Measurements from ENCODE around the gene NEURL1B.
"Not testable (repeated sequence)": the region's sequence is repeated elsewhere in the genome, so short reads cannot be mapped to it uniquely, and the experiment has no call there.

The NEURL1B gene

DNA sequence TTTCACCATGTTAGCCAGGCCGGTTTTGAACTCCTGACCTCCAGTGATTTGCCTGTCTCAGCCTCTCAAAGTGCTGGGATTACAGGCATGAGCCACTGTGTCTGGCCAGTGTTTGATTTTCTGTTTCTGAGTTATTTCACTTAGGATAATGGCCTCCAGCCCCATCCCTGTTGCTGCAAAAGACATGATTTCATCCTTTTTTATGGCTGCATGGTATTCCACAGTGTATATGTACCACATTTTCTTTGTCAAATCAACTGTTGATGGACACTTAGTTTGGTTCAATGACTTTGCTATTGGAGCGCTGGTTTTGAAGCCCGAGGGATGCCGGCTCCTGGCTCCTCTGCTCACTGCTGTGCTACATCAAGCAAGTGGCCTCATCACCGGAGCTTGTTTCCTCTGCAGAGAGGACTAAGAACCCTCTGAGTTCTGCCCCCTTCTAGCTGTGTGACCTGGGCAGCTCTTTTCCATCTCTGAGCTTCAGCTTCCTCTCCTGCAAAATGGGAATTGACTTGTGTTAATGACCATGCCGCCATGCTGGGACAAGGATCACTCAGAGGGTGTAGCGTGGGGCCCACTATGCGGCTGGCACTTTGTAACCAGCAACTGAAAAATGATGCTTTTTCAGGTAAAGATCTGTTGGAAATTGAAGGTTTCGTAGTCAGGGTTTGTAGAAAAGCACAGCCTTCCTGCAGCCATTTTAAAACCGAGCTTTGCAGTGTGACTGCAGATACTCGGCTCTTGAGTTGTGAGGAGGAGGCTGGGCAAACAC is 4.6 kb upstream of the NEURL1B start:
- DNase-seq = no peak

DNA sequence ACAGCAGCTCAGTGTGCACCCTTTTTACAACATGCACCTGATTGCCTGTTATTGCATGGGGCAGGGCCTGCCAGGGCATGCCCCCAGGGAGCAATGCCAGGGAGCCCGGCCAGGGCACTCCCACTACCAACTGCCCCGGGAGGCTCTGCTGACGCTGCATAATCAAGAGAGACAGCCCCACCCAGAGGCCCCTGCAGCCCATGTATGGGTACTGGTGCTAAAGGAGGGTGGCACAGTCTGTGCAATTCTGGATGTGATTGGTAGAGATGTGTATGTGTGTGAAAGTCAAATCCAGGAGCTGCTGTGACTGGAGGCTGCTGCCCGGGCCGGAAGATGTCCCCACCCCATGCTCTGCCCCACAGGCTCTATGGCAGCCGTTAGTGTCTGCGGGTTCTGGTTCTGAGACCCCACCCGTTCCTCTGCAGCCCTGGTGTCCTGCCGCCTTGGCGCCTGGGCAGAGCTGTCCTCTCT is 3.9 kb upstream of the NEURL1B start:
- DNase-seq = no peak

DNA sequence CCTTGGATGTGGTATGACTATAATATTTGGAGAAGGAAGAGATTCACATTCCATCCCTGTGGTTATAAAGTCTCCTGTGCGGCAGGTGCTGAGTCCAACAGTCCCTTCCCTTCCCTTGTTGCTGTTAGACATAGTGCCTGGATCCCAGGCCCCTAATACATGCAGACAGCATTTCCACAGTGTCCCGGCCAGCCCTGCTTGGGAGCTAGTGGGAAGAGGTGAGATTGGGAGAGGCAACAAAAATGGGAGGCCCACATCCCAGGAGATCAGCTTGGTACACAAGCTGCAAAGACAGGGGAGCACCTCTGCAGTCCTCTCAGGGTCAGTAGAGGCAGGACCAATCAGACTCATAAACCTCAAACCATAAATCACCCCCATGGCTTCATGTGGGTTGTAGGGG is 3.3 kb upstream of the NEURL1B start:
- no peak for DNase-seq

DNA sequence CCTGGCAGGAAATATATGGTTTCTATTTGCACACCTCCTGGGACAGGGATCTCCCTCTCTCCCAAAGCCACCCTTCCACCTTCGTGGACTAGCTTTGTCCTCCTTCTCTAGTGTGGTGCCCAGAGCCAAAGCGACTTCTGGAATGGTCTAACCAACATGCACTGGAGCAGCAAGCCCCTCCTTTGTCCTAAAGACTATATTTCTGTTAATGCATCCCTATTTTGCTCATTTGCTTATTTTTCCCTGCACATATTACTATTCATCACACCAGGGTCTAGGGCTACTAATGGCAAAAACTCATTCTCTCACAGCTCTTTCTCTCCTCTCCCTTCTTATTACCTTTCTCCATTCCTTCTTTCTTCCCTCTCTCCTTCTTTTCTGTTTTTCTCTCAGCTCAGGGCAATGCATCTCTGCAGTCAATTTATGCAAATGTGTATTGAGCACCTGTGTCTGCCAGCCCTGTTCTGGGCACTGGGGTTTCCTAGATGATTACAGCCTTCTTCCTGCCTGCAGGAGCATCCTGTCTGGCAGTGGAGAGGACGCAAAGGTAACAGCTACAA is 2.8 kb upstream of the NEURL1B start:
- no peak for DNase-seq

DNA sequence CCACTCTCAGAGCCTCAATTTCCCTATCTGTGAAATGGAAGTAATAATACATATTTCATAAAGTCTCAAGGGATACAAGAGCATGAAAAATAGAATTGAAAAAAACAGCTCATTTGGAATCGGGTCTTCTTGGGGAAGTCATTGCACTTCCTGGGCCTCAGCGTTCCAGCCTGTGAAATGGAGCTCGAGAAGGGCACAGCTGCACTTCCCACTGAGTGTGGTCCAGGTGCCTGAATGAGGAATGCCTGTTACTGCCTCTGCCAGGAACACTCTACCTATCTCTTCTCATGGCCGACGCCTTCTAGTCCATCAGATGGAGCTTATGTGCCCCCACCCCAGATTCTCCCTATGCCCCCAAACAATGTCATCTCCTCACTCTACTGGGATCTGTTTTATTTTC is 924 bp upstream of the NEURL1B start:
- no peak for DNase-seq

DNA sequence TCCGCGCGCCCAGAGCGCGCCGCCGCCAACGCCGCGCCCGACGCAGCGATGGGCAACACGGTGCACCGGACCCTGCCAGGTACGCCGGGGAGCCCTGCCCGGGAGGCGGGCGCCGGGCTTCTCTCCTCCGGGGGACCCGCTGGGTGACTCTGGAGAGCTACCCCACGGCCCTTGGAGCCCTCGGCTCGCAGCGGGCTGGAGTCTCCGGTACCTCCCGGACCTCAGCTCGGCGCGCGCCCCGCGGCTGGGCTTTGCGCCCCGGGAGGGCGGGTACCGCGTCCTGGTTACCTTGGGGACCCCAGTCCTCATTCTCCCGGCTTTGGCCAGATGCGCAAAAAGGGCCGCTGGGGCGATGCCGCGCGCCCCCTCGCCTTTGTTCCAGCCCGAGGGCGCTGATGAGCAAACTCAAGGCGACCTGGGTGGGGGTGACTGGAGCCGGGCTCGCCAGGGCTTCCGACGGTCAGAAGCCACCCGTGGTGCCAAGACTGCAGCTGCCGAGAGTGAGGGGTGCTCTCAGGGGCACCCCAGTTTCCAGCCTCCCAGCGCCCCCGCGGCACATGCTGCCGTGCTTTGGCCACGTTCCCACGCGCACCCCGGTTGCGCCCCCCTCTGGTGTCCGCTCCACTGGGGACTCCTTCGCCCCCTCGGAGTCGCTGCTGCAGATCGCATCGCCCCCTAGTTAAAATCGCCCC is 442 bp downstream of the NEURL1B start:
- no peak for DNase-seq

DNA sequence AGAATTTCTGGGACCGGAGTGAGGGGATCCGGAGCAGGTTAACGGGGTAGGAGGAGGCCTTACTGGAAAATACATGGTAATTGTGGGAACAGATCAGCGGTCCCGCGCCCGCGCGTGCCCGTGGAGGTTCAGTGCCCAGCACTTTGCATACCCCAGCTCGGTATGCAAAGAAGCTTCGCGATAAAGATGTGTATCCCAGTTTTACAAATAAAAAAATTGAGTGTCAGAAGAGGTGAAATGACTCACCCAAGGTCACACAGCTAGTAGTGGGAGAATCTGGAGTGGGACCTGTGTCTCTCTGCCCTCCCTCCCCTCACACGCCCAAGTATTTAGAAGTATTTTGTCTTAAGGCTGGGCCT is 967 bp downstream of the NEURL1B start:
- no peak for DNase-seq

DNA sequence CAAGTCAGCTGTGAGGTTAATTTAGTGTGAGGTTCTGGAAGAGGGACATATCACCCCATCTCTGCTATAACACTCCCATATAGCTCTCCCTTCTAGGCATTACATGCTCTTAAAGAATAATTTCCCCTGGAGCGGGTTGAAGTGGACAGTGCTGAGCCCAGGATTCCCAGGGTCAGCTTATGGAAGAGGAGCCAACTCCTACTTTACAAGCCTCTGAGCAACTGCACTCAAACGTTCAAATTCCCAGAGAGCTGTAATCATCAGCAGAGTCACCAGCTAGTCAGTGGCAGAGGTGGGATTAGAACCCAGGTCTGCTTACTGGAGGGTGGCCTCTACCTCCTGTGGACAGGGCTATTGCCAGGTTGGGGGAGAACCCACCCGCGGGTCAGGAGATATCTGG is 1.4 kb downstream of the NEURL1B start:
- DNase-seq = no peak

DNA sequence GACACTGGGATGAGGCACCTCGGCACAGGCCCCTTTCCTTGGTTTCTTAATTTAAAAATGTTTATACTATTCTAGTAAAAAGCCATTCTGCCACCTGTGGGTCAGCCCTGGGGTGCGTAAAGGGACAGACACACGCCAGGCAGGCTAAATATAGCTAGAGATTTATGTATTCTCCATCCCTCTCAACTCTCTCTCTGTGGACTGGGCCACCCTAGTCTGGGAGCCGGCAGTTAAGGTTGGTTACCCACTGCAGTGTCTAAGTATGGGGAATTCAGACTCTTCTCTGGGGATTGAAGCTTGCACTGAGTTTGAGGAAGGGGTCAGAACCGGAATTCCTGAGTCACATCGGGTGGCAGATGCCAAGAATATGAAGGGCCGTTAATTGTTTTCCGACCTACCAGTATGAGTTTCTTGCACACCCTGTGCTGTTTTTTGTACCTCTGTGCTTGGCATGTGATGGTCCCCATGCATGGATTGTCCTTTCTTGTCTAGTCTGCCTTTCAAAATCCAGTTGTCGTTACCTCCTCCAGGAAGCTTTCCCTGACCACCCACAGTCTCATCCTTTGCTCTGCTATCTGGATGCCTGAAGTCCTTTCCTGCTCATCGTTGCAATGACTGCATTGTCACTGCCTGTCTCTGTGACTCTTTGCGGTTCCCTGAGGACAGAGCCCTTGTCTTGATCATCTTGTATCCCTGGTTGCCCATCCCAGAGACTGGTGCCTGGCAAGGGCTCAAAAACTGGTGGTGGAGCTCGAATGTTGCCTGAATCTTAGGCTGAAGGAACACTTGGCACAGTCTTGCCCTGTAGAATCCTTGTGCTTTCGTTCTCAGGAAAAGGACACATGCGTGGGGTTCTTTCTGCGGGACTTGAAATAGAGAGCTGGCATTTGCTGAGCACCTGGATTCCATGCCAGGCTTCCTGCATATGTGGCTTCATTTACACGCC is 2.1 kb downstream of the NEURL1B start:
- no peak for DNase-seq

DNA sequence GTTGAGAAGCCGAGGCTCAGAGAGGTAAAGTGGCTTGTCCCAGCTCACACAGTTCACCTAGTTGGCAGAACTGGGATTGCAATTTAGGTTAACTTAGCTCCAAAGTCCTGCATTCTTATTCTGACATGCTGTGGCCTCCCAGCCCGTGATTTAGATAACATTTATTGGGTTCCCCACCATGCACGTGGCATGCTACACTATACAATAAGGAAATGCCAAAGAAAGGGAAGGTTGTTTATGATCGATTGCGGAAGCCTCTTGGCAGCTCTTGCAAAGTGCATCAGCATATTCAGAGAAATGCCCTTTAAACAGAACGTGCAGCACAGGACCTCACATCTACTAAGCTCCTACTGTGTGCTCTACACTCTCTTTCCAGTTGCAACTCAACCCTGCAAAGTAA is 3.2 kb downstream of the NEURL1B start:
- no peak for DNase-seq

DNA sequence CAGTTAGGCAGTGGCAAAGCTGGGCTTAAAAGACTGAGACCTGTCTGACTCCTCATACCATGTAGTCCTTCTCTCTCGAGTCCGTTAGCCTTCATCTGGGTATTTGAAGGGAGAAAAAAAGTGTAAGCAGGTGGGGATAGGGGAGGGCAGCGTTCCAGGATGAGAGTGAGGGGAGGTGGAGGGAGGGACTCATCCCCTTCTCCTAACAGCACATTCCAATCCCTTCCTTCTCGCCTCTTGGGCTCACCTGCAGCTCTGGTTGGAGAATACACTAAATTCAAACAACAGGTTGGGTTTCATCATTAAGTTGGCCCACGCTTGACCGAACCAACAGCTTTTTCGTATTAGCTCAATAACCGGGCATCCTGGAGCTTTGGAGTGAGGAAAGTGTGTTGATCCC is 3.6 kb downstream of the NEURL1B start:
- DNase-seq = no peak

DNA sequence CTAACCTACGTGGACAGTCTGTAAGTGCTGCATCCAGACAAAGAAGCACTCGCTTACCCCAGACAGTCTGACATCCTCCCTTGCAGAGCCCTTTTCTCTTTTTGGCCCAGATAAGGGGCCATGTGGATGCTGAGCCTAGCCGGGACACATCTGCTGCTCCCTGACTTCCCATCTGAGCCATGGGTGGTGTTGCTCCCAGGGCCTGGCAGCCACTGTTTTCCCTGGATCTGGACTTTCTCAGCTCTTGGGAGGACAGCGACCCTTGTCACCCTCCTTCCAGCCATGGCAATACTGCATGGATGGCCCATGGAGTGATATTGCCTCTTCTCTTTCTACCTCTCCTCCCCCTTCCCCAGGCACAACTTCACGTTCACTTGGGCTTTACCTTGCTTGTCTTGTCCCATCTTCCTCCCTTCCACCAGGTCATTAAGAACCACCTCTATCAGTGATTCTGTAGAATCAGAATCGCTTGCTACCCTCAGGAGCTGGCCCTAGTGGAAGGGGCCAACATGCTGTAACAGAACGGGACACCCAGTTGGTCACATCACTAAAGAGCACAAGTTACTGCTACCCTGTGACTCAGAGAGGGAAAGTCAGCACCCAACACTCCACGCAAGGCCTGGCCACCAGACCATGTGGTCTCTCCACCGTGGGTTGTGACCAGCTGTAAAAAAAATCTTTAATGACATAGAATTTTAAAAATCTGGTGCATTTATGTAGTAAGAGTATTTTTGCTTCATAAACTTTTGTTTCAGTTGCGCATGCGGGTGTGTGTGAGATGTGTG is 4.4 kb downstream of the NEURL1B start:
- DNase-seq = no peak

DNA sequence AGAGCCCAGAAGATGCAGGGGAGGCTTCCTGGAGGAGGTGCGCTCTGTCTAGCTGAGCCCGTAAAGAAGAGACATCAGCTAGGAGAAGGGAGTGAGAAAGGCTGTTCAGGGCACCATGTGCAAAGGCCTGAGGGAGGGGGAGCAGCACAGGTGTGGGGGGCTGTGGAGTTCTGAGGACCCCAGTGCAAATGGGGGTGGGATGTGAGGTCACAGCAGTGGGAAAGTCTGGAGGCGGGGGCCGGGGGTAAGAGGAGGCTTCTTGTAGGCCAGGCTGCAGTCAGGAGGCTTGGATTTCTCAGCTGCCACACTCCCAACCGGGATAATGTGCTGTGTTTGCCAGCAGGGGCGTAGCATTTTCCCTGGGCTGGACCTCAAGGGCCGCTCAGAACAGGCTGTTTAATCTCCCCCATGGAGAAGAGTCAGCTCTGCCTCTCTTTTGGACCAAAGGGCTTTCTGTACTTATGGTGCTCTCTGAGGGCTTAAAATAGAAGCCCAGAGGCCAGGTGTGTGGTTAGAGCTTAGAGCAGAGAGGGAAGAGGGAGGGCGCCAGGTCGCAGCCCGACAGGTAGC is 5.7 kb downstream of the NEURL1B start:
- DNase-seq = no peak

DNA sequence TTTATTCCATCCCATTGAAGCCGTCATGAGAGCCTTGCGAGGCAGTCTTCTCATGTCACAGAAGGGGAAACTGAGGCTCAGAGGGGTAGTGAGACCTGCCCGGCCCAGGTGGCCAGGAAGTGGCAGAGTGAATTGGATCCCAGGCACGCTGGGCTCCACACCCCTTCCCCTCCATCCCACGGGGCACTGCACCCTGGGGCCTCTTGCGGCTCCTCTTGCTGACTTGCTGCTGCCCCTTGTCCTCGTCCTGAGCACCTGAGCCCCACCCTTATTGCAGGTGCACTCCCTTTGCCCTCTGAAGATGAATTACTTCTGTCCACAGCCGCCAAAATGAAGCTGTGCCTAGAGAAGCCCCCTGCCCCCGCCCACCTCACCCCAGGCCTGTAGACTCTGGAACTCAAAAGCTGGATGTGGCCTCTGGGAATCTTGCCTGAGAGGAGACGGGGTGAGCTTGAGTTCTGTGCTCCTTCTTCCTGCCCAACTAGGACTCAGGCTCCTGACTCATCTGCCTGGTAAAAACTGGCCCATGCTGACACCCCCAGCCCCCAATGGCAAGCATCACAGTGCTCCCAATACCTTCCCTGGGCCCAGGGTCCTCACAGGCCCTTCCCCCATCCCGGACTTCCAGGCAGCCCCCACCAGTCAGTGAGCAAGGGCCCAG is 6.4 kb downstream of the NEURL1B start:
- DNase-seq = no peak

DNA sequence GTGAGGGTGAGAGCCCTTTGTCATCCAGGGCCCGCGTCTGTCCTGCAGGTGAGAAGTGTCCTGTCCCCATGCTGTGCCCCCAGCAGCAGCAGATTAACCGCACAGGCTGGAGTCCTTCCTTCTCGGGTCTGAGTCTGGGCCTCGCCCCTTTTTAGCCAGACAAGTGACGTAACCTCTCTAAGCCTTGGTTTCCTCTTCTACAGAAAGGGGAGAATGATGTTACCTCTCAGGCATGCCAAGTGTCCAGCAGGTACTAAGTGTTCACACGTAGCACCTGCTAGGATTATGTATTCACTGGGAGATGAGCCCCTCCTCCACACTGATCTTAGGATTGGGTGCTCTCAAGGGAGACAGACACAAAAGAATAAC is 6.9 kb downstream of the NEURL1B start:
- no peak for DNase-seq

DNA sequence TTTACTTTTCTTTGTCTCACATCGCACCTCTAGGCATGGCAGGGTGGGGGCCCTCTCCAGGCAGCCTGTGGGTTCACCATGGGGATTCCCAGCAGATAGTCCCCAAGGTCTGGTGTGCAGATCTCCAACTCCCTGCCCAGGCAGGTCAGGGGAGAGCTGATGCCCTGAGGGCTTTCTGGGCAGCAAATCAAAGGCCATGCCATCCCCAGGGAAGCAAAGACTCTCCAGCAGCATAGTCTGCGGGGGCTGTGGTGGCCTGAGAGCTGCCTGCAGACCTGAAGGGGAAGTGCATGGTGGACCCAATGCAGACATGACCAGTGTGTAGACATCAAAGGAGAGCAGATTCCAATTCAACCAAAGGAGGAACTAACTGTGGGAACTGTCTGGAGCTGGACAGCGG is 7.7 kb downstream of the NEURL1B start:
- DNase-seq = no peak

DNA sequence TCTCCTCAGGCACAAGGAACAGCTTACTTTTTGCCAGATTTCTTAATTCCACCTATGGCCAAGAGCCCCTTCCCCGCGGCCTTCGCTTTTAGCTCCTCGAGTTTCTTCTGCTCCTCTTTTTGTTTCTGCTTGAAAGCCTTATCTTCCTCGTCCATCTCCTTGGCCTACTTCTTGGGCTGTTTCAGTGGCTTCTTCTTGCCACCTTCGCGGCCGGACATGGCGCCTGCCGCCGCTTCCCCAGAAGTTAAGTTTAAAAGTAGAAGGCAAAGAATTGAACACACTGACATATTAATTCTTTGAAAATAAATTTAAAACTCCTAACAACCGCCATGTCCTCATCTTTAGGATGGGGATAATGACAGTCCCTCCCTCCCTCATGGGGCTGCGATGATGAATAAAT is 15.4 kb downstream of the NEURL1B start:
- DNase-seq = not testable (repeated sequence)

DNA sequence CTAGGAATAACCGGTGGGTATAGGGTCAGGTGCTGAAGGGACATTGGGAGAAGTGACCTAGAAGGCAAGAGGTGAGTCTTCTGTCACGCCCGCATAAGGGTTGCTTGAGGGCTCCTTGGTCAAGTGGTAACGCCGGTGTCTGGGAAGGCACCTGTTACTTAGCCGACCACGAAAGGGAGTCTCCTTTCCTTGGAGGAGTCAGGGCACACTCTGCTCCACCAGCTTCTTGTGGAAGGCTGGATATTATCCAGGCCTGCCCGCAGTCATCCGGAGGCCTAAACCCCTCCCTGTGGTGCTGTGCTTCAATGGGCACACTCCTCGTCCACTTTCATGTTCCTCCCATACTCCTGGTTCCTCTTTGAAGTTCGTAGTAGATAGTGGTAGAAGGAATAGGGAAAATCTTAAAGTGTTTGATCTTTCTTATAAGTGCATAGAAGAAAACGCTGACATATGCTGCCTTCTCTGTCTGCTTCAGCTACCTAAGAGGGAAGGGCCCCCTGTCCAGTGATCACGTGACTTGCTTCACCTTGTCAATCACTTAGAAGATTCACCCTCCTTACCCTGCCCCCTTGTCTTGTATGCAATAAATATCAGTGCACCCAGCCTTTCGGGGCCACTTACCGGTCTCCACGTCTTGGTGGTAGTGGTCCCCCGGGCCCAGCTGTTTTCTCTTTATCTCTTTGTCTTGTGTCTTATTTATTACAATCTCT is 16.6 kb downstream of the NEURL1B start:
- DNase-seq = not testable (repeated sequence)

DNA sequence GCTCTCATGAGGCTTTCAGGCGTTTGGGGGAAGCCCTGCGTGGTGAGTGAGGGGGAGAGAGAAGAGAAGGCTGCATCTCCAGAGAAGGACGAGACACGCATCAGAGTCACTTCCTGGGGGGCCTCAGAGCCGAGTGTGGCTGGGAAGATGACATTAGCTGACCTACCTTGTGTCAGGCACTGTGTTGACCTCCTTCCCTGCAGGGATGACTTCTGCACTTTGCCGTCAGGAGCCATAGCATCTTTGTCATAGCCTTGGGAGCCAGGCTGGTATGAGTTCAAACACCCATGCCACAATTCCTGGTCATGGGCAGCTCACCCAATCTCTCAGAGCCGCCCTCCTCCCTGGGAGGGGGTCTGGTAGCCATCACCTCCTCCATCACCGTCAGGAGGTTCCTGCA is 17.3 kb downstream of the NEURL1B start:
- no peak for DNase-seq

DNA sequence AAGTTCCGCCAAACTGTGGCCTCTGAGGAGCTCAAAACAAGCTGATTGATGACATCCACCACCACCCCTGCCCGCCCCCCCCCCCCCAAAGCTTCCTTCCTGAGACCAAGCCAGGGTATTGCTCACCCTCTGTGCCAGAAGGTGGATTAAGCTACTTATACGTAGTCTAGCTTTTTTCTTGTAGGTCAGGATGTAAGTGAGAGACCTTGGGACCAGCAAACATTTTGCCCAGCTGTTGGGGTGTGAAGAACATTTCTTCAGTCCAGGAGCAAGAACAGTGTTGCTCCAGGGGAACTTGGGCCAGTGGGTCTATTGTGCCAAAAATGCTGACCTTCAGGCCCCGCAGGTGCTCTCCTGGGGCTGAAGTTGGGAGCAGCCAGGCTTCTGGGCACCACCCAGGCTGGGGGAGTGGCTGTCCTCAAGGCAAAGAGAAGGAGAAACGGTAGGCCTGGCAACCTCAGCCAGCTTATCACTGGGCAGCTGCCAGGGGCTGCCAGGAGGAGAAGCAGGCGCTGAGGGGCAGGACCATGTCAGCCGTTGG is 18.0 kb downstream of the NEURL1B start:
- no peak for DNase-seq

DNA sequence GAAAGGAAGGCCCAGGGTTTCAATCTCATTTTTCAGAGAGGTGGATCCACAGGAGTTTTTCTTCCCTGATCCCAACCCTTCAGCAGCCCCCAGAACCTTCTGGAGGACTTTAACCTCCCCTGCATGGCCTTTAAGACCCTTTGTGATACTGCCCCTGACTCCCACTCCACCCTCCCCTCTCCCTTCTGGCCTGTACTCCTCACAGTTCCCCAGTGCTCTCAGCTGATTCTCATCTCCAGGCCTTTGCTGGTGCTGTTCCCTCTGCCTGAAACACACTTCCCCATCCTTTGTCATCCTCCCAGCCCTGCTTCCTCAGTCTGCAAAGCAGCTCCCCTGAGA is 18.5 kb downstream of the NEURL1B start:
- no peak for DNase-seq

Measured in stimulated activated CD4-positive, alpha-beta T cell treated with anti-CD3 and anti-CD28 coated beads, Interleukin-1b, Interleukin-23, amount 100 ng/mL, for 48 hours (primary cell).